ENCODE results near the gene GRK4.

- no peak for TF ChIP-seq CTCF (IDR thresholded peaks at IDR 0.05)
- no peak for TF ChIP-seq POLR2A (IDR thresholded peaks at IDR 0.05)
Measured at GRCh38 chr4:3026540-3026939, 63.2 kb downstream of the GRK4 start.
